H9 (cell line): Measurements from ENCODE around the gene XCL2. TPM values are rescaled to one million over a fixed set of nuclear protein-coding genes. Genes with fewer than 3 reads are reported as not detected.

Source experiments
- DNase-seq: peaks from one replicate; pipeline ENCODE4 v3.0.0-alpha.2; 2017
- H2AFZ ChIP-seq: one replicate; pipeline ENCODE4 v1.6.1; 2013; ENCODE audit warnings: mild to moderate bottlenecking, low read length, control low read depth, moderate library complexity
- H2AK5ac ChIP-seq: 2 replicates; pipeline ENCODE4 v1.6.1; 2013; ENCODE audit warnings: low read length, control low read depth, mixed read lengths; ENCODE audit not compliant: insufficient read length
- H2BK120ac ChIP-seq: one replicate; pipeline ENCODE4 v1.6.1; 2013; ENCODE audit warnings: low read depth, mild to moderate bottlenecking, low read length, control low read depth, inconsistent platforms; ENCODE audit not compliant: poor library complexity, severe bottlenecking
- H2BK12ac ChIP-seq: 2 replicates; pipeline ENCODE4 v1.6.1; 2013; ENCODE audit warnings: low read length, control low read depth, mixed read lengths, low read depth; ENCODE audit not compliant: insufficient read length
- H2BK15ac ChIP-seq: 2 replicates; pipeline ENCODE4 v1.6.1; 2013; ENCODE audit warnings: low read depth, low read length, control low read depth
- H2BK20ac ChIP-seq: one replicate; pipeline ENCODE4 v1.6.1; 2013; ENCODE audit warnings: low read depth, mild to moderate bottlenecking, low read length, control low read depth, inconsistent platforms; ENCODE audit not compliant: poor library complexity, severe bottlenecking
- H2BK5ac ChIP-seq: 2 replicates; pipeline ENCODE4 v1.6.1; 2013; ENCODE audit warnings: low read length, control low read depth, mixed read lengths; ENCODE audit not compliant: insufficient read length
- H3K14ac ChIP-seq: 2 replicates; pipeline ENCODE4 v1.6.1; 2013; ENCODE audit warnings: low read length, control low read depth; ENCODE audit not compliant: insufficient read depth
- H3K18ac ChIP-seq: 2 replicates; pipeline ENCODE4 v1.6.1; 2013; ENCODE audit warnings: low read depth, mild to moderate bottlenecking, mixed read lengths, low read length, control low read depth; ENCODE audit not compliant: insufficient read length
- H3K23ac ChIP-seq: 2 replicates; pipeline ENCODE4 v1.6.1; 2013; ENCODE audit warnings: low read length, control low read depth, mixed read lengths, low read depth; ENCODE audit not compliant: insufficient read length
- H3K23me2 ChIP-seq: 2 replicates; pipeline ENCODE4 v1.6.1; 2013; ENCODE audit warnings: low read depth, mild to moderate bottlenecking, mixed read lengths, low read length, control low read depth; ENCODE audit not compliant: insufficient read length, poor library complexity, severe bottlenecking
- H3K27ac ChIP-seq: 2 replicates; pipeline ENCODE4 v1.5.1; 2013; ENCODE audit warnings: low read length, control low read depth, mixed read lengths, low read depth; ENCODE audit not compliant: insufficient read length
- H3K27me3 ChIP-seq: 2 replicates; pipeline ENCODE4 v1.6.1; 2013; ENCODE audit warnings: low read length, control low read depth, inconsistent platforms; ENCODE audit not compliant: insufficient read depth
- H3K4ac ChIP-seq: 2 replicates; pipeline ENCODE4 v1.6.1; 2013; ENCODE audit warnings: low read depth, mild to moderate bottlenecking, control low read depth, inconsistent platforms, low read length, moderate library complexity
- H3K4me1 ChIP-seq: 2 replicates; pipeline ENCODE4 v1.6.1; 2013; ENCODE audit warnings: low read length, control low read depth, inconsistent platforms; ENCODE audit not compliant: insufficient read depth
- H3K4me2 ChIP-seq: 2 replicates; pipeline ENCODE4 v1.6.1; 2013; ENCODE audit warnings: low read length, control low read depth, mixed read lengths; ENCODE audit not compliant: insufficient read length, insufficient read depth
- H3K56ac ChIP-seq: 2 replicates; pipeline ENCODE4 v1.6.1; 2013; ENCODE audit warnings: low read depth, mild to moderate bottlenecking, mixed read lengths, low read length, control low read depth; ENCODE audit not compliant: insufficient read length
- H3K79me1 ChIP-seq: 2 replicates; pipeline ENCODE4 v1.6.1; 2013; ENCODE audit warnings: low read depth, mild to moderate bottlenecking, moderate library complexity, low read length, control low read depth, inconsistent platforms; ENCODE audit not compliant: insufficient read depth, poor library complexity, severe bottlenecking
- H3K79me2 ChIP-seq: 2 replicates; pipeline ENCODE4 v1.6.1; 2013; ENCODE audit warnings: low read length, control low read depth, inconsistent platforms; ENCODE audit not compliant: insufficient read depth
- H3K9ac ChIP-seq: 2 replicates; pipeline ENCODE4 v1.6.1; 2013; ENCODE audit warnings: low read length, control low read depth, mixed read lengths; ENCODE audit not compliant: insufficient read length; ENCODE audit errors: extremely low read depth
- H3K9me3 ChIP-seq: one replicate; pipeline ENCODE4 v1.6.1; 2013; ENCODE audit warnings: low read depth, low read length, inconsistent platforms; ENCODE audit not compliant: control insufficient read depth
- H3T11ph ChIP-seq: one replicate; pipeline ENCODE4 v1.6.1; 2013; ENCODE audit warnings: mild to moderate bottlenecking, low read length, control low read depth, inconsistent platforms
- H4K20me1 ChIP-seq: one replicate; pipeline ENCODE4 v1.6.1; 2013; ENCODE audit not compliant: control insufficient read depth, insufficient read length, insufficient read depth
- H4K5ac ChIP-seq: 2 replicates; pipeline ENCODE4 v1.6.1; 2013; ENCODE audit warnings: low read depth, mild to moderate bottlenecking, mixed read lengths, low read length, control low read depth; ENCODE audit not compliant: insufficient read length
- H4K8ac ChIP-seq: replicated peaks from 2 replicates; pipeline ENCODE4 v1.6.1; 2013; ENCODE audit warnings: low read length, control low read depth, mixed read lengths, low read depth; ENCODE audit not compliant: insufficient read length
- H4K91ac ChIP-seq: 2 replicates; pipeline ENCODE4 v1.6.1; 2013; ENCODE audit warnings: low read depth, mild to moderate bottlenecking, moderate library complexity, mixed read lengths, low read length, control low read depth; ENCODE audit not compliant: insufficient read length
- H3K27ac Mint-ChIP-seq, 3 experiments: 2 replicates in 2 of 3; 3 replicates in 1 of 3; pipeline ENCODE4 v1.8.0; 2020 to 2021; ENCODE audit warnings: mixed read lengths in 3 of 3, mild to moderate bottlenecking in 1 of 3, moderate library complexity in 1 of 3
- H3K27me3 Mint-ChIP-seq: 2 replicates; pipeline ENCODE4 v1.8.0; 2021; ENCODE audit warnings: low read depth, mild to moderate bottlenecking, moderate library complexity, mixed read lengths
- H3K36me3 Mint-ChIP-seq, 3 experiments: 2 replicates in 2 of 3; 3 replicates in 1 of 3; pipeline ENCODE4 v1.8.0; 2020 to 2021; ENCODE audit warnings: low read depth in 3 of 3, mixed read lengths in 3 of 3; ENCODE audit not compliant: insufficient read depth in 1 of 3
- H3K4me1 Mint-ChIP-seq, 2 experiments: 2 replicates each; pipeline ENCODE4 v1.8.0; 2020; ENCODE audit warnings: mixed read lengths in 2 of 2
- H3K4me3 Mint-ChIP-seq, 2 experiments: 2 replicates in 1 of 2; 3 replicates in 1 of 2; pipeline ENCODE4 v1.8.0; 2020 to 2021; ENCODE audit warnings: mild to moderate bottlenecking in 2 of 2, mixed read lengths in 2 of 2, moderate library complexity in 1 of 2
- H3K9me3 Mint-ChIP-seq, 2 experiments: 2 replicates in 1 of 2; 3 replicates in 1 of 2; pipeline ENCODE4 v1.8.0; 2020; ENCODE audit warnings: mild to moderate bottlenecking in 2 of 2, mixed read lengths in 2 of 2, moderate library complexity in 1 of 2
- WGBS: extraction: QIAGEN DNeasy Blood & Tissue Kit; methylation state at CpG from one replicate; pipeline ENCODE4 v1.1.7; 2013; ENCODE audit warnings: missing lambda C conversion rate, low lambda C conversion rate, mixed read lengths; ENCODE audit not compliant: insufficient read length; ENCODE audit errors: extremely low coverage; 5-methylcytosine and 5-hydroxymethylcytosine counted together
- total RNA-seq: library from RNA; stranded (reverse); gene quantifications from 2 replicates; pipeline ENCODE4 v1.2.1, GENCODE V29; 2021
- TF ChIP-seq, protein P1 (sequence below): fragments of 200-600 bp; sonication (generic); conservative IDR thresholded peaks from 3 replicates; pipeline ENCODE4 v1.8.0; 2021; ENCODE audit warnings: antibody characterized with exemption, mild to moderate bottlenecking

XCL2 gene
- total RNA-seq, 1 experiment from 2014 or later = not detected

DNA sequence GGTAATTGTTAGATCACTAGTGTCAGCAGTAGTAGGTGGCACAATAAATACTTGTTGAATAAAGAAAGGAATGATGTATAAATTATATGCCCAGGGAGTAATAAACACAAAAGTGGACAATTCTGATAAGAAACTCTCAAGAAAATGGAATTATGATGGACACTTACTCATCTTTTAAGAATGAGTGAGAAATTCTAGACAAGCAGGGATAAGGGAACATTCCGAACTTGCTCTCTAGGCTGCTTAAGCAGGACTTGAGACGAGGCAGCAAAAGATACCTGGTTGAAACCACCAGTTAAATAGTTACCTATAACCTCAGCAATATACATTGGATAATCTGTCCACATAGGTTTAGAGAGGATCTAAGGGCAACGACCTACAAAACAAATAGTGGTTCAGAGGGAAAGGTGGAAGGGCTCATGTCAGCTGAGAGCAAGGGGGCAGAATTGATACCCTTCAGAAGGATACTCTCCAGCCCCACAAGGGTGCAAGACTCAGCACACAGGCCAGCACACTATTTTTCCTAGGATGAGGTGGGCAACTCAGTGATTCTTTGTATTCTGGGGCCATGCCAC, 46.3 kb downstream of the XCL2 start:
- no peaks in the 10 kb centered on the region for H3K79me1 ChIP-seq
- H3T11ph ChIP-seq = no peak overlapping the region
- no peak overlapping the region for H2BK5ac ChIP-seq
- no peak overlapping the region for H2AK5ac ChIP-seq
- H2BK120ac ChIP-seq = no peak overlapping the region
- no peak overlapping the region for H3K4me3 Mint-ChIP-seq
- H2BK12ac ChIP-seq = no peak overlapping the region
- H4K91ac ChIP-seq = no peak overlapping the region
- no peaks in the 10 kb centered on the region for H3K36me3 Mint-ChIP-seq
- H3K4me1 ChIP-seq = no peaks in the 10 kb centered on the region
- peaks cover 7 to 11% of the 10 kb centered on the region in 2 experiments for H3K4me1 Mint-ChIP-seq
- H3K23ac ChIP-seq = no peak overlapping the region
- H3K18ac ChIP-seq = no peak overlapping the region
- no peak overlapping the region for H3K14ac ChIP-seq
- no peak overlapping the region for H3K4ac ChIP-seq
- no peaks in the 10 kb centered on the region for H3K27me3 Mint-ChIP-seq
- H3K27ac Mint-ChIP-seq = peak overlapping the region in 2 of 3 experiments; percentile 27 to 46; a peak in 1 of 7 replicates
- H4K5ac ChIP-seq = no peak overlapping the region
- no peak overlapping the region for H3K56ac ChIP-seq
- DNase-seq = no peak
- H4K8ac ChIP-seq = no peak overlapping the region
- TF ChIP-seq, protein P1, sequence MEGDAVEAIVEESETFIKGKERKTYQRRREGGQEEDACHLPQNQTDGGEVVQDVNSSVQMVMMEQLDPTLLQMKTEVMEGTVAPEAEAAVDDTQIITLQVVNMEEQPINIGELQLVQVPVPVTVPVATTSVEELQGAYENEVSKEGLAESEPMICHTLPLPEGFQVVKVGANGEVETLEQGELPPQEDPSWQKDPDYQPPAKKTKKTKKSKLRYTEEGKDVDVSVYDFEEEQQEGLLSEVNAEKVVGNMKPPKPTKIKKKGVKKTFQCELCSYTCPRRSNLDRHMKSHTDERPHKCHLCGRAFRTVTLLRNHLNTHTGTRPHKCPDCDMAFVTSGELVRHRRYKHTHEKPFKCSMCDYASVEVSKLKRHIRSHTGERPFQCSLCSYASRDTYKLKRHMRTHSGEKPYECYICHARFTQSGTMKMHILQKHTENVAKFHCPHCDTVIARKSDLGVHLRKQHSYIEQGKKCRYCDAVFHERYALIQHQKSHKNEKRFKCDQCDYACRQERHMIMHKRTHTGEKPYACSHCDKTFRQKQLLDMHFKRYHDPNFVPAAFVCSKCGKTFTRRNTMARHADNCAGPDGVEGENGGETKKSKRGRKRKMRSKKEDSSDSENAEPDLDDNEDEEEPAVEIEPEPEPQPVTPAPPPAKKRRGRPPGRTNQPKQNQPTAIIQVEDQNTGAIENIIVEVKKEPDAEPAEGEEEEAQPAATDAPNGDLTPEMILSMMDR = no peak
- H3K9ac ChIP-seq = no peak overlapping the region
- no CpG with 5 or more reads among the region's 3 CpGs for WGBS
- H4K20me1 ChIP-seq = no peaks in the 10 kb centered on the region
- no peaks in the 10 kb centered on the region for H3K9me3 ChIP-seq
- no peaks in the 10 kb centered on the region for H3K9me3 Mint-ChIP-seq
- no peaks in the 10 kb centered on the region for H3K79me2 ChIP-seq
- H2AFZ ChIP-seq = no peak overlapping the region
- no peaks in the 10 kb centered on the region for H3K27me3 ChIP-seq
- H3K27ac ChIP-seq = no peak overlapping the region
- H3K4me2 ChIP-seq = no peak overlapping the region
- no peak overlapping the region for H2BK15ac ChIP-seq
- H3K23me2 ChIP-seq = no peaks in the 10 kb centered on the region
- H2BK20ac ChIP-seq = no peak overlapping the region
